Dermis blood vessel endothelial cell (primary cell): Measurements from ENCODE around the gene RAB27A. TPM values are rescaled to one million over a fixed set of nuclear protein-coding genes. Genes with fewer than 3 reads are reported as not detected.
"Not testable (repeated sequence)": the region's sequence is repeated elsewhere in the genome, so short reads cannot be mapped to it uniquely, and the experiment has no call there.

ENCODE experiments used
- DNase-seq: peaks from one replicate; pipeline ENCODE4 v3.0.0; 2010
- total RNA-seq: library from RNA; depleted of rRNA; stranded (reverse); fragments of >200 nt; gene quantifications from 2 replicates; pipeline ENCODE4 v1.2.3, GENCODE V29; 2014

RAB27A gene
- total RNA-seq, 1 donor from 2014 or later: 12.3 TPM

DNA sequence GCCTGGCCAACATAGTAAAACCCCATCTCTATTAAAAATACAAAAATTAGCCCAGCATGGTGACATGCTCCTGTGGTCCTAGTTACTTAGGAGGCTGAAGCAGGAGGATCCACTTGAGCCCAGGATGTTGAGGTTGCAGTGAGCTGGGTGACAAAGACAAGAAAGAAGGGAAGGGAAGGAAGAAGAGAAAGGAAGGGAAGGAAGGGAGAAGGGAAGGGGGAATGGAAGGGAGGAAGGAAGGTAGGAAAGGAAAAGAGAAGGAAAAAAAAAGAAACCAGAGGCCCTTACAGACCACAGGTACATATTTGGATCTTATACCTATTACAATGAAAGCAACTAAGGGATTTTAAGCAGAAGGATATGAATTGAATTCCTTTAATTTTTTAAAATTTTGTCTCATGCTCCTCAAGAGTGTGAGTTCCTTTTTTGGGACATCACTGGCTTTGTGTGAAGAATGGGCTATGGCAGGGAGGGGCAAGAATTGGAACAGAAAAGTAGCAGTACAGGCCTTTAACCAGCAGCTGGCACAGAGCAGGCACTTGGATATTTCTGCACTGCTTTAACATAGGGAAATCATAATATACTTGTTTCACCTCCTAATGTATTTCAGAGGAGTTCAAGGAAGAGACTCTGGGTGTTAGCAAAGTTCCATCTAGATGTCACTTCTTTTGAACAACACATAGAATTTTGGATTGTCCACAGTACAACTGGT lies 7.9 kb downstream of the RAB27A start:
- peak; percentile 17 for DNase-seq

DNA sequence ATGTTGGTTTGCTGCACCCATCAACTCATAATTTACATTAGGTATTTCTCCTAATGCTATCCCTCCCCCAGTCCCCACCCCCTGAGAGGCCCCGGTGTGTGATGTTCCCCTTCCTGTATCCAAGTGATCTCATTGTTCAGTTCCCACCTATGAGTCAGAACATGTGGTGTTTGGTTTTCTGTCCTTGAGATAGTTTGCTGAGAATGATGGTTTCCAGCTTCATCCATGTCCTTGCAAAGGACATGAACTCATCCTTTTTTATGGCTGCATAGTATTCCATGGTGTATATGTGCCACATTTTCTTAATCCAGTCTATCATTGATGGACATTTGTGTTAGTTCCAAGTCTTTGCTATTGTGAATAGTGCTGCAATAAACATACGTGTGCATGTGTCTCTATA lies 9.0 kb downstream of the RAB27A start:
- peak; percentile 36 for DNase-seq

- peak; percentile 91 for DNase-seq
Observed at GRCh38 chr15:55279746-55280351, 9.8 kb downstream of the RAB27A start.

DNA sequence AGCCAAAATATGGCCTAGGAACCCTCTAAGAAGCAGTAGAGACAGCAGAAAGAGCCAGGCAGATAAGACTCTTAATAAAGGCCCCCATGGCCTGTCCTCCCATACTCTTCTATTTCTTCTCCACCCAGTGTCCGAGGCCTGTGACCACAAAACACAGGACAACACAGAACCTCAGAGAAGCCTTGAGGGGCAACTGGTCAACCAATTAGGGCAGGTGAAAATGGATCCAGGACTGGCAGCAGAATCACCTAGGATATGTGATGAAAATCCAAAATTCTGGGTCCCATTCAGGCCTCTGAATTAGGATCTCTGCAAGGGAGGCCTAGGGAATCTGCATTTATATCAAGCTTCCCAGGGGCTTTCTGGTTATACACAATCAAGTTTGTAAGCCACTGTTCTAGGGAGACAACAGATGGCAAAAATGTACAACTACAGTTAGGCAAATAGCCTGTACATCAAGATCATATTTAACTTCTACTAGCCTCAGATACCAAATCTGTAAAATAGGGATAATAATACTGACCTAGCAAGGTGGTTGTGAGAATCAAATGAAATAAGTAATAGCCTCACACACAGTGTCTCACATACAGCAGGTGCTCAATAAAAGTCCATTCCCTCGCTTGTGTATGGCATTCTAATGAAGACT lies 10.4 kb downstream of the RAB27A start:
- no peak for DNase-seq

DNA sequence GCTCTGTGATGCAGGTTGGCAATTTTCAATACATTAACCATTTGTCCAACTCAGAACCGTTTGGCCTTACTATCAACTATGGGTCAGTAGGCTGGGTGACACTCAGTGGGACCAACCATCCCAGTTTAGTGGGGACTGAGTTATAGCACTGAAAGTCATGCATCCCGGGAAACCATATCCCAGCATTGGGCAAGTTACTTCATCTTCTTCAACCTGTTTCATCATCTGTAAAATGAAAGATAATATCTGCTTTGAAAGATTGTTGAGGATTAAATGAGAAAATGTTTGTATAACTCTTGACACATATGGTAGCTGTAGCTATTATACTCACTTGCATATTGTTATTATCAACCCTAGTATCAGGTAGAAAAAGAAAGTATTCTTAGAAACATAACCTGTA lies 11.9 kb downstream of the RAB27A start:
- DNase-seq: no peak

GRCh38 chr15:55277116-55277564 lies 12.5 kb downstream of the RAB27A start:
- DNase-seq: no peak

- no peak for DNase-seq
Observed at GRCh38 chr15:55276324-55276723, 13.3 kb downstream of the RAB27A start.

DNA sequence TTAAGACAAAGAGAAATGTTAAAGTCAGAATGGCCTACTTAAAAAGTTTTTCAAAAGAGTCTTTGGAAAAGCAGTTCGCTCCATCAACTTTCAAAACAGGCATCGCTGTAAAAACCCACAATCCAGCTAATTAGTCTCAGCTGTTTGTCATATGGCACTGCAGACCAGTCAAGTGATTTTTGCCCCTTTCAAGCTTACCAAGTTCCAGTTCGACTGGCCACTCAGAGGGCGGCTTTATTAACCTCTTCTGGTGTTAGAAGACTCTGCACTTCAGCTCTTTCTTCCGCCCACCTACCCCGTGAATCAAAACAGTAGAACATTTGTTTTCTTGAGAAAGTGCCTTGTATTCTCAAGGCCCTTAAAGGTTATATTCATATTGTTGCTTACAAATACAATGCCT lies 19.3 kb downstream of the RAB27A start:
- DNase-seq: no peak

- DNase-seq: no peak
Observed at GRCh38 chr15:55268176-55268695, 21.4 kb downstream of the RAB27A start.

DNA sequence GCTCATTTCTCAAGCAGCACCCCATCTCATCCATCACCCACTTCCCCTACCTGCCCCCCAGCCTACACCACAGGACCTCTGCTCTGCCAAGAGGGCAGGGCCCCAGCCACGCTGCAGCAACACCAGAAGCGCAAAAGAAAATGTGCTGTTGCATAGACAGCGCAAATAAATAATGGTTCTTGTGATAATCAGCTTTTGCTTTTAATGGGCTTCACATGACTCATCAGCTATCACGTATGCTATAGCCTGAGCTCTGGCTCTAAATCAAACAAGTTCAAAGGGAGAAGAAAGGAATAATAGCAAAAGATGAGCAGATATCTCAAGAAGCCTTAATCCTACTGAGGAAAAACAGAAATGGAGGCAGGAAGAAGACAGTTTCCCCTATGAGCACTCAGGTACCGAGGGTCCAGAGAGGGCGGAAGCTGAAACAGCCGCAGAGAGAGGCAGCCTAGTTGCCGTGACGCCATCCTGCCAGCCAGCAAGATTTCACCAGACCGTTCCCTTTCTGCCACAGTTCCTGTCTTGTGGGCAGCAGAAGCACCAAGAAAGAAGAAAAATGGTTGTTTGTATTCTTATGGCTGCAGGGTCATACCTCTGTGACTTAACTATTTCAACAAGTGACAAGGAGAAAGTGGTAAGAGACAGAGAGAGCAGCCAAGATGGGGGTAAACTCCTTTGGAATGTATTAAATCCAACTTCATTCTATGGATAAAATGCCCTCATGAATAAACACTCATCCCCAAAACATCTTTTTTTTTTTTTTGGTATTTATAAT lies 22.0 kb downstream of the RAB27A start:
- DNase-seq: peak; percentile 43

DNA sequence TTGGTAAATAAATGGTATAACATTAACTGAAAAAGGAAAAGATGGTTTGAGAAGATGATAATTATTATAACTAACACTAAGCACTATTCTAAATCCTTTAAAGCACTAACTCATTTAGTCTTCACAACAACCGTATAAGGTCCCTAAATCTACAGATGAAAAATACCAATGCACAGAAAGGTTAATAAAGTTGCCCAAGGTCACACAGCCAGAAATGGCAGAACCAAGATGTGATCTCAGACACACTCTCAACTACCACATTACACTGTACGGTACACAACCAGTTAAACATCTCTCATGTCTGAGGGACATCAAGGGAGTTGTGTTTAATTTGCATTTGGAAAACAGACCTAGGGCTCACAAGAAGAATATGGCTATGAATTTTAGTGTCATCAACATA lies 23.1 kb downstream of the RAB27A start:
- DNase-seq: no peak

- DNase-seq: no peak
Observed at GRCh38 chr15:55260562-55261131, 29.0 kb downstream of the RAB27A start.

DNA sequence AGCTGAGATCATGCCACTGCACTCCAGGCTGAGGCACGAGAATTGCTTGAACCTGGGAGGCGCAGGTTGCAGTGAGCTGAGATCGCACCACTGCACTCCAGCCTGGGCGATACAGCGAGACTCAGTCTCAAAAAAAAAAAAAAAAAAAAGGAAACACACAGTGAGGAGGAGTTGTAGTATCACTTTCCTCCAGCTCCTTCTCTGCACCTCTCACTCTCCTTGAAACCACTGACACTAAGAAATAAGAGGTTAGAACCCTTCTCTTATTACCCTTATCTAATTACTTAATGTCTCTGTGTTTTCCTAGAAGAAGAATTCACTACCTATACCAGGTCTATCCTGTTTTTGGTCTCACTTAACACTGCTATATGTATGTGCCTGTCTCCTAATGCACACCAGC lies 31.7 kb downstream of the RAB27A start:
- DNase-seq: no peak

DNA sequence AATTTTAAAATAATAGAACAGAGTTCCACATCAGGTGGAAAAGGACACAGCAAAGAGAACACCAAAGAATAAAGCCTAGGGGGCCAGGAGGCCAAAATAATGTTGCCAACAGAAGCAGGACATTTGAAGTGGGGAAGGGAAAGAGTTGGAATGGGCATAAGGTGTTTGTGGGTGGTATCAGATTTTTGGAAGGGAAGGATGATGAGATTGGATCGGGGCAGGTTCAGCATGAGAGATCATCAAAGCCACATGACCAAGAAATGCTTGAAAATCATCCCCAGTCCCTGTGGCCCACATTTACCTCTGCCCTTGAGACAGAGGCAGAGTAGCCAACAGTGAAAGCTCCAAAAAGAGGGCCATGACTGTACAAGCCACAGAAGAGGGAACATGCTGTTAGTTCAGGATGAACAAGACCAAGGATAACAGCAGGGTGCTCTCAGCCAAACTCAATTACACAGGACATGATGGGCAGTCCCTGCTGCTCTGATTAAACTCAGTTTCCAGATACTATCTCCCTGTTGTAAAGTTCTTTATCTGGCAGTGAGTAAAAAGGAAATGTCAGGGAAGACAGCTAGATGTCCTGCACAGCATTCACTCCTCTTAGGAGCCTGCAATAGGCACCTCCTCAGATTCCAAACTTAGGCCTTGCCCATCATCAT lies 32.5 kb downstream of the RAB27A start:
- DNase-seq: no peak

DNA sequence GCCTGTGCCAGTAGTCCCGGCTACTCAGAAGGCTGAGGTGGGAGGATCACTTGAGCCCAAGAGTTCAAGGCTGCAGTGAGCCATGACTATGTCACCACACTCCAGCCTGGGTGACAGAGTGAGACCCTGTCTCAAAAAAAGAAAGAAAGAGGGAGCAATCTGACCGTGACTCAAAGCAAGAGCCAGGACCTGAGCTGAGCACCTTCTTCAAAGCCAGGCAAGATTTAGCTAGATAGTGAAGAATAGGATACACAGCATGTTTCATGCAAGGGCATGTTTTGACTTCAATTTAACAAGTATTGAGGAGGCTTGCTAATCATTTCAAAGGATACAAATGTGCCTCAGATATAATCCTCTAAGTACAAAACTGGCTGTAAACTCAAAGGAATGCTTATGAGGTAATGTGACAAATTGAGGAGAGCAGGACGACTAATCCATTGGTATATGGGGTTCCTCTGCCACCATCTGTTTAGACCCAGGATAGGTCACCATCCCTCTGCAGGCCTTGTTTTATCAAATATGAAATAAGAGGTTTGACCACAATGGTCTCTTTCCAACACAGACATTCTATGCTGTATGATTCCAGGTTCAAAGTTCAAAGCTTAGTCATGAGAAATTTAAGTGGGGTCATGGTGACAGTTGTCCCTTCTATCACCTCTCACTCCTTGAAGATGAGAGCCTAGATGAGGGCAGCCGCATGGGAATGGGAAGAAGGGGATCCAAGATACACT lies 33.2 kb downstream of the RAB27A start:
- DNase-seq: no peak

- peak; percentile 26 for DNase-seq
Observed at GRCh38 chr15:55255714-55256113, 33.9 kb downstream of the RAB27A start.

- DNase-seq: no peak
Observed at GRCh38 chr15:55254916-55255679, 34.5 kb downstream of the RAB27A start.

- DNase-seq: no peak
Observed at GRCh38 chr15:55253580-55253979, 36.0 kb downstream of the RAB27A start.

DNA sequence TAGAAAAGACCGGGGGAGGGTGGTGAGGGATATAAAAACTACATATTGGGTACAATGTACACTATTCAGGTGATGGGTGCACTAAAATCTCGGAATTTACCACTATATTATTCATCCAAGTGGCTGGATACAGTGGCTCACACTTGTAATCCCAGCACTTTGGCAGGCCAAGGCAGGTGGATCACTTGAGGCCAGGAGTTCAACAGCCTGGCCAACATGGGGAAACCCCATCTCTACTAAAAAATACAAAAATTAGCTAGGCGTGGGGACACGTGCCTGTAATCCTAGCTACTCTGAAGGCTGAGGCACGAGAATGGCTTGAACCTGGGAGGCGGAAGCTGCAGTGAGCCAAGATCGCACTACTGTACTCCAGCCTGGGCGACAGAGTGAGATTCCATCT lies 37.4 kb downstream of the RAB27A start:
- DNase-seq: not testable (repeated sequence)

DNA sequence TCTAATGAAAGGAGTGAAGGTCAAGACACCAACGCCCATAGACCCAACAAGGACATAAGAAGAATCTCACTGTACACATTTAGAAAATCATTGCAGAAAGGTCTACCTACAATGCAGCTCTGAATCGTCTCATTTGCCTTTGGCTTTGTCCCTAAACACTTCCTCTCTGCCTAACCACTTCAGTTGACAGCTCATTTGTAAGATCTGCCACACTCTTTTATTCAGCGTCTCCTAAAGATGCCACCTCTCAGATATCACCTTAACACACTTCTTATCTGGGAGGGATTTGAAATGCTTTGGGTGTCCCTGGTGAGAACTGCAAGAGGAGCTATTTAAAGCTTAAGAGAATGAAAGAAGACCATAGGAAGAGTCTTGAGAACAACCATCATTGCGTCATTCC lies 38.7 kb downstream of the RAB27A start:
- no peak for DNase-seq

DNA sequence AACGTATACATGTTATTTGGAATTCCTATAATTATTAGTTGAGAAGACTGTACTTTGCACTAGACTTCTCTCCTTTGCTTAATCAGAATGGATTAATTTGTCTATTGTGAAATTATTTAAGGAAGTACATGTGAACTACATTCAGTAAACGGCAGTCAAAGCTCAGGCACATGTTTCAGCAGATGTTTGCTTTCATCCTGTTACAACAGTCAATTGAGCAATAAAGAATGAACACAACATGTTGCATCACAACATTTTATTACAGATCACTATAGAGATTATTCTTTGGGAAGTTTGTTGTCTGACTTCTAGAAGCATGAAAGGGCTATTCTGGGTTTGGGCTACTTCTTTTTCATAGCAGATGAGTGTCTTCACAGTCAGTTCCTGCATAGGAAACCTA lies 39.2 kb downstream of the RAB27A start:
- no peak for DNase-seq
